ENCODE measurements around the gene AUNIP. TPM values are rescaled to one million over a fixed set of nuclear protein-coding genes. Genes with fewer than 3 reads are reported as not detected.

The AUNIP gene, protein sequence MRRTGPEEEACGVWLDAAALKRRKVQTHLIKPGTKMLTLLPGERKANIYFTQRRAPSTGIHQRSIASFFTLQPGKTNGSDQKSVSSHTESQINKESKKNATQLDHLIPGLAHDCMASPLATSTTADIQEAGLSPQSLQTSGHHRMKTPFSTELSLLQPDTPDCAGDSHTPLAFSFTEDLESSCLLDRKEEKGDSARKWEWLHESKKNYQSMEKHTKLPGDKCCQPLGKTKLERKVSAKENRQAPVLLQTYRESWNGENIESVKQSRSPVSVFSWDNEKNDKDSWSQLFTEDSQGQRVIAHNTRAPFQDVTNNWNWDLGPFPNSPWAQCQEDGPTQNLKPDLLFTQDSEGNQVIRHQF
- total RNA-seq, result 0.82 TPM

DNA sequence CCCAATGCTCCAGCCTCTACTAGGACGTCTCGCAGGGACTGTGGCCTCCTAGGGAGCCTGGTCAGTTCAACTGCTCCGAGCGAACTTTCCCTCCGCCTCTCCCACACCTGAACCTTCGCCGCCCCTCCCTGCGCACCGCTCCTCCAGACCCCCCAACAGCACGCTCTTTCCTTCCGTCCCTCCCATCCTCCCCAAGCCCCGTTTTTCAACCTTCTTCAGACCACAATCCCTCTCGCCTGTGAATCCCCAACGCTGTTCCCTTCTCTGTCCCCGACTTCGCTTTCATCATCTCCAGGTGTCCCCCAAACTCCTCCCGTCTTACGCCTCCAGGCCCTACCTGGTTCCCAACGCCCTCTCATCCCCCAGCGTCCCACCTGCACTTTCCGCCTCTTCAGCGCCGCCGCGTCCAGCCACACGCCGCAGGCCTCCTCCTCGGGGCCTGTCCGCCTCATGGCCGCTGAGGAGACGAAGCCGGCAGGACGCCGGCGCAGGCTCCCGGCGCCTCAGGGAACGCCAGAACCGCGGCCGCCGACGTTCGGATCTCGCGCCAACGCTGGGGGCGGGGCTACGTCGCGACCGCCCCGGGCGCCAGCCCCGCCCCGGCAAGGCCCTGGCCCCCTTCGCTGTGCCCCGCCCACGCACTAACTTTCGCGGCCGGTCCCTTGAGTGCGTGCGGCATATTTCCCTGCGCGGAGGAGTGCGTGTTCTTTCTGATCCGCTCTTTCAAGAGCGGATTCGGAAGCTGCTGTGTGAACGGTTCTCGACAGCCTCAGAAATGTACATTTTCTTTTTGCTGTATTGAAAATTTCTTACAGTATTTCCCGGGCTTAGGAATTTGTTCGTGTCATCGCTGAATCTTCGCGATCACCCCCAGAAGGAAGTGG is at the start of gene AUNIP:
Gene AUNIP (minus strand): TSS at position 552 of the 884 bp plus-strand sequence. CDS start 100 bp downstream, at position 452.
- DNase-seq (ENCODE audit: low spot score in 2 of 2) (peak; percentile 79 to 93), FAIRE-seq (no peak)

DNA sequence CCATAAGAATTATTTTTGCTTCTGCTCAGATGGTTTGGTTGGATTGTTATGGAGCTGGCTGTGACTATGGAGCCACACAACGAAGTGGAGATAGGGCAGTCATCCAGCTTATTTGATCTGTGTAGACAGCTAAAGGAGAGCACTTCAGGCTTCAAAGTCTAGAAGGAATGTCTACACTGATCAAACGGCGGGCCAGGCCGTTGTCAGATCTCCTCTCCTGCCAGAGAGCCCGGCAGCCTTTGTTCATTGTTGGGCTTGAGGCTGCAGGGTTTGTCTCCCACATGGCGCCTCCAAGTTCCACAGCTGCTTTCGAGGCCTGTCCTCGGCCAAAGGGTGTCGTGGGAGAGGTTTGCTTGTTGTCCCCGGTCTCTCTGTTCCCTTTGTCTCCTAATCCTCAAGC is 49.8 kb upstream of the AUNIP start:
- no peak for DNase-seq (ENCODE audit: low spot score in 2 of 2)
- no peak for FAIRE-seq

DNA sequence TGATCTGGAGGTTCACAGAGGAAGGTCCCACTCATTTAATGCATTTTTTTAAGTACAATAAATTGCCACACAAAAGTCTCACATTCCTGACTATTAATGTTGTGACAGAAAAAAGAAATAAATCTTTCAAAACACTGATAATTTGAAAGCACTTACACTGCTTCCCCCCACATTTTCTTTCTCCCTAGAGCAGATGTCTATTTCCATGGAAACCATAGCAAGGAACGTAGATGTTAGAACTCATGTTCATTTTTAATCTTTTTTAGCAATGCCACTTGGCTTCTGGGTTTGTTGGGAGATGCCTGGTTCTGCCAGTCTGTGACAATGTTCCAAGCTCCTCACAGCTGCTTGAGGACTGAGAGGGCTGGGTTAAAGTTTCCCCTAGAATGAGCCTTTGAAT is 48.9 kb upstream of the AUNIP start:
- DNase-seq (ENCODE audit: low spot score in 2 of 2) (no peak), FAIRE-seq (no peak)

DNA sequence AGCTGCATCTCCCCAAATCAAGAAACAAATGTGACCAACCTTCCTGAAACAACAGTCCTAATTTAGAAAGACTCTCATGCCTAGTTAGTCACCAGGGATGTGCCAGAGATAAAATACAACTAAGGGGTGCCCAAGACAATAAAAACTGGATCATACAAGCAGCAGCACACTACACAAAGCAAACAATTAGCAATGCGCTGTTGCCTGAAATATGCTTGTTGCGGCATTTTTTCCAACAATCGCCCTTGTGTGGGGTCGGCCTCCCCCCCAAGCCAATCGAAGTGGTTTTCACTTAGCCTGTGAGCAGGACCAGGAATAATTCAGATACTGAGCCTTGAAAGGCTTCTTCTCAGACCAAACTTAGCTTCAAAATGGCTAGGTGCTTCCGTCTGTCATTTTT is 48.3 kb upstream of the AUNIP start:
- FAIRE-seq, result no peak
- DNase-seq (ENCODE audit: low spot score in 2 of 2), result no peak

DNA sequence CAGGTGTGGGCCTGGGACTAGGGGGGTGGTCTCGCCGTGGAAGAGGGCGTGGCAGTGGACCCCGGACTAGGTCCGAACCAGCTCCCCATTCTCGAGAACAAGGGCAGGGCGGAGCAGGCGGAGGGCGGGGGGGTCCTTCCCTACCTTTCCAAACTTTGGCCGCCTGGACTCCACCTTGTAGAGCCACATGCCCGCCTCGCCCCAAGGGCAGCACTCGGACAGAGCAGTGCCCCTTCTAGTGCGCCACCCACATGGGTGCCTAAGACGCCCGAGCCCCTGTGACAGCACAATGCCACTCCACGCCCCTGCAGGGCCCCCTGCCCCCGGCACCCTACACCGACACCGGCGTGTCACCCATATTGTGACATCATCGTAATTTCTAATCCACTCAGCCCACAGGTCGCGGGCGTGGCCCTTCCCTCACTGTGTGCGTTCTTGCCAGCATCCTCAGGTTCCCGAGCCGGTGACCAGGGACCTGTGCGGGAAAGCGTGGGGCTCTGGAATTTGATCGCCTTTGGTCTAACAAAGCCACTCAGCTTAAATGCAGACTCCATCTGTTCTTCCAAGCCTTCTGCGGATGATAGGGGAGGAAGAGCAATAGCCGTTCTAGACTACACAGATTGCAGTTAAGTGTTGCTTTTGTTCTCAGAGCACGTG is 47.5 kb upstream of the AUNIP start:
- FAIRE-seq (no peak), DNase-seq (ENCODE audit: low spot score in 2 of 2) (no peak)

DNA sequence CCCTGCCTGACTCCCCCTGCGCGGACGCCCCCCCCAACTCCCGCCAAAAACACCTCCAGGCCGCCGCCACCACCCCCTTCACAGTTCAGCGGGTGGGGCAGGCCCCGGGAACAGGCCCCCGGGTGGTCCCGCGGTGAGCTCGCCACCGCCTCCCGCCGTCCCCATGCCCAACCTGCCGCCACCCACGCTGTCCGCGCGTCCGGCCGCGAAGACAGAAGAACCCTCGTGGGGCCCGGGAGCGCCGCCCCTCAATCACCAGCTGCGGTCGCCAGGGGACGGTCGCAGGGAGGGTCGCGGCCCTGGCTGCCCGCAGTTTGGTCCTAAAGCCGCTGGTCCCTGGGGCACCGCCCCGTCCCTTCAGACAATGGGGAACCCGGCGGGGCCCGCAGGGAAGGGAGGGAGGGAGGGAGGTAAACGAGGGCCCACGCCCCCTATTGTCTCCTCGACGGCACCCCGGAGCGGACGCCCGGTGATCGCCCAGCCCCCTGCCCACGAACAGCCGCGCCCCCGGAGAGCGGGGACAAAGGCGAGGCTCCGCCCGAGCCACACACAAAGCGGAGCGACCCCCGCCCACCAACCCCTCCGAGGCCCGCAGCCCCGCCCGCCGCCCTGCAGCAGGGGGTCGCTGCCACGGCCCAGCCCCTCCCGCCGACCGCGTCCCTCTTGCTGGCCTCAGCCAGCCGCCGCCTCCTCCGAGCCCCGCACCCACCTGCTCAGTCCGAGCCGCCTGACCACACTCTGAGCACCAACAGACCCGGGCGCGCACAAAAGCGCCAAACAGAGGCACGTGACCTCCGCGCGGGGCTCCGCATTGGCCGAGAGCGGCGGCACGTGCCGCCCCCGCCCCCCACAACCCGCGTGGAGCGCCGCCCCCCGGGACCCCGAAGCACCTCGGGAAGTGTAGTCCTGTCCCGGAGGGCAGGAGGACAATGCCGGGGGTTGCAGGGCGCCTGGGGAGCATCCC is 46.7 kb upstream of the AUNIP start, which contains the start of gene STMN1:
Gene STMN1 (minus strand): TSS at position 740 of the 964 bp plus-strand sequence. CDS start 1,743 bp downstream, outside the sequence.
- FAIRE-seq (no peak), DNase-seq (ENCODE audit: low spot score in 2 of 2) (peak; percentile 87 to 89)

DNA sequence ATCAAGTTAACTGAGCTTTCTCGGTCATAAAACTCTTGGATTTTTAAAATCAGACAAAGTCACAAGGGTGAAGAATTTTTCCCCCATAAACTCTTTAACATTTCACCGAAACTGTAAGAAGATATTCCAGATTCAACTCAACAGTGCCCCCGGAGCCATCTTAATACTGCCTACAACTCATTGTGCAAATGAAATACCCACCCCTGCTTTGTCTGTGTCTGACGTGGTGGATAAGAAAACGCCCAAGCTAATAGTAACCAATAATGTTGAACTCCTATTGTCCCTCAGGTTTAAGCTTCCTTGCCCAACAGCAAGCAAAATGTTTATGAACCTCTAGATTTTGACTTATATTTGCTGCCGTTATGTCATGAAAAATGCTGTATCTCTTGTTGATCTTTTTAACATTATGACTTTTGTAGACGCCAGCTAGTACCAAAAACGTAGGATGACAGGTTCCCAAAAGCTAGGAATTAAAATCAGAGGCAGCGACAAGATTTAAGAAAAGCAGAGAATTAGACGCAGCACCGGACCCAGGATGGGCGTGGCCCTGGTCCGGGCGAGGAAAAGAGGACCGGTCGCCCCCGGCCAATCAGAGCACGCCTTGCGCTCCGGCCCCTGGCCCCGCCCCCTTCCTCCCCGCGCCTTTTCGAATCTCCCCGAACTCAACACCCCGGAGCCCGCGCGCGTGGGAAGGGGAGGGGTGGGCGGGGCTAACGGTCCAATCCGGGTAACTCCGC is 45.9 kb upstream of the AUNIP start:
- FAIRE-seq (no peak), DNase-seq (ENCODE audit: low spot score in 2 of 2) (peak; percentile 84 to 87)

DNA sequence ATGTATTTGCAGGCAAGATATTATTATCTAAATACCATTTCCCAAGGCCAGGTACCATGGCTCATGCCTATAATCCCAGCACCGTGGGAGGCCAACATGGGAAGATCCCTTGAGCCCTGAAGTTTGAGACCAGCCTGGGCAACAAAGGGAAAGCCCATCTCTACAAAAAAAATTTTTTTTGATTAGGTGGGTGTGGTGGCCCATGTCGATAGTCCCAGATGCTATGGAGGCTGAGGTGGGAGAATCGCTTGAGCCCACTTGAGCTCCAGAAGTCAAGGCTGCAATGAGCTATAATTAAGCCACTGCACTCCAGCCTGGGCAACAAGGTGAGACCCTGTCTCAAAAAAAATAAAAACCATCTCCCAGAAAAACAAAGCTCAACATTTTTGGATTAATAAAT is 44.7 kb upstream of the AUNIP start:
- no peak for FAIRE-seq

DNA sequence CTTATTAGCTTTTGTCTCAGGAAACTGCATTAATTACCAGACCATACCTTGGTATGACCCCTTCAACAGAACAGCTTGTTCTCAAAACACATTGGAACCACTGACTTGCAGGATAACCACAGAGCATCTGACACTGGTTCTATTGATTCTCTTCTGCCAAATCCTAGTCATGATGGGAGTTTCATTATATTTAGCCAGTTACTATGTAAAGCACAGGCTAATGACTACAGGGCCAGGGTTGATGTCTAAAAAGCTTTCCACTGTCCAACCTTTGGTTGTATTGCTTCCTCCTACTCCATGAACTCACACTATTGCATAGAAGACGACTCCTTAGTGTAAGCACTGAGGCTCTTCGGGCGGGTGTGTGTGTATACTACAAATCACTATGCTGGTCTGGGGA is 43.2 kb upstream of the AUNIP start:
- DNase-seq (ENCODE audit: low spot score in 2 of 2) (no peak), FAIRE-seq (no peak)

More for the DNA sequence above, 44.7 kb upstream of the AUNIP start:
- no peak for DNase-seq (ENCODE audit: low spot score in 2 of 2)

DNA sequence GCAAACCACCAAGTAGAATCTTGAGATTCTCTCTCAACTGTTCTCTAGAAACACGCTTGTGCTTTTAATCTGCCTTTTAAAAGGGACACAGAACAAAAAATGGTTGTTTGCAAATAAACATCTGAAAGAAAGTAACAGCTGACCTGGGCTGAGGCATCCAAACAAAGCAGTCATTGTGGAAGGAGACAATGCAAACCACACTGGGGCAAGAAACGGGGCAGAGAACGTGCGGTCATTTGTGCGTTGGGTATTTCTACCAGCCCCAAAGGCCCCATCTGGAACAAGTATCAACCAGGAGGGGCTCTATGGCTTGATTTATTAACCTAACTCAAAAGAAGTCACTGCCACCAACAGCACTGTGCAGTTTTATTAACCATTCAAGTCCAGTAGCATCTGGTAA is 41.0 kb upstream of the AUNIP start:
- FAIRE-seq, result no peak
- DNase-seq (ENCODE audit: low spot score in 2 of 2), result peak in 1 of 2 donors; percentile 38

DNA sequence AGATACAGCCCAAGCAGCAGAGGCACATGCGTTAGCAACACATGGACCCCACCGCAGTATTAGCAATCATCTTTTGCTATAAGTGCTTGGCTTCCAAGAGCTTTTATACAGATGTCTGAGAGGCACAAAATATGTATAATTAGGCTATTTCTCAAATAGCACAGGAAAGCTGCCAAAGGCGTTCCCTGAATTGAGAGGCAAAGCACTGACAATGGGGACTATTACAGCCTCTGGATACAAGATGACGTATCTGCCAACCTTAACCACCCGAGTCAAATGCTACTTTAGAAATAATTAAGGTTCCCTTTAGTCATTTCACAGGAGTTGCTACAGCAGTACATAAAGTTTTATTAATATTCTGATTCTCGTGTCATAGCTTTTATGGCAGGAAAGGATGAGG is 40.5 kb upstream of the AUNIP start:
- DNase-seq (ENCODE audit: low spot score in 2 of 2), result no peak
- no peak for FAIRE-seq

DNA sequence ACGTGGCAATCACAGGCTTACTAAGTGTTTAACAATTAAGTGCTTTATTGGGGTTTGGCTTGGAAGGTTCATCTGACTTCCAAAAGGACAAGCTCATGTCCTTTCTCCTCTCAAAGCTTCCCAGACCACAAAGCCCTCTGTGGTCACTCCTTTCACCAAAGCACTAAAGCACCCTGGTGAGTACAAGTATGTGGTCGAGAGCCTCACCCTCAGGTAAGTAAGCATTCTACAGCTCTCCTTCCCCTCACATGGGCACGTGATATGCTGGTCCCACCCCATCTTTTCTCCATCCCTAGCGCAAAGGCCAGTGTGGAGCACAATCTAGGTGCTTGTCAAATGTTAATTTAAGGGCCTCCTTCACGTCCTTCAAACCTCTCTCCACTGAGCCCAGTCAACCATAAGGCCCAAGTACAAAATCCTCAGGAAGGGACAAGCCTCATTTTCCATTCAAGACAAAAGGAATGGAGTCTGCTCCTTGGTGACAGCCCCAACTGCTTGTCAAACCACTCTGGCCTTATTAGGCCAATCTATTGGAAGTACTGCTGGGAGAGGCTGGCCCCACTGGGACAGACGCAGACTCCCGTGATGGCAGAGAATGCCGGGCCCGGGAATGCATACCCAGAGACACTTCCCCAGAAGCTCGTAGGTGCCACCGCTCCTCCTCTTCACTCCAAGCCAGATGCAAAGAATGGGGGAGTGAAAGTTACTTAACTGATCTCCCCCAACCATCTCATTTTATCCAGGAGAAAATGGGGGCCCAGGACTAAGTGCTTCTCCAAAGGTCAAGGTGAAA is 39.2 kb upstream of the AUNIP start:
- FAIRE-seq (no peak), DNase-seq (ENCODE audit: low spot score in 2 of 2) (no peak)

DNA sequence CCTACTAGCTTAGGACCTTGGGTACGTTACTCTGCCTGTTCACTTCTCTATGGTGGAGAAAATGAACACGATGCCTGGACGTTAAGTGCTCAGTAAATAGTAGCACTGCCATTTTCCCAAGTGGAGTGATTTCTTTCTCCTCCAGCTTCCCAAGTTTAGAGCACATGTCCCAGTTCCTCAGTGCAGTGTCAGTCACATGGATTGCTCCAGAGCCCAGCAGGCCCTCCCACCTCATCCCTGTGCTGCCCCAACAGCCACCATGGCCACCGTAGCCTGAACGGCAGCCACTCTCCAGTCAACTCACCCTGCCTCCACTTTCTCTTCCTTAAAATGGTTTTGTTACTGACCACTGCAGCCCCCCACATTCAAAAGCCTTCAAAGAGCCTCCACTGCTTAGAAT is 38.5 kb upstream of the AUNIP start:
- no peak for DNase-seq (ENCODE audit: low spot score in 2 of 2)
- no peak for FAIRE-seq

DNA sequence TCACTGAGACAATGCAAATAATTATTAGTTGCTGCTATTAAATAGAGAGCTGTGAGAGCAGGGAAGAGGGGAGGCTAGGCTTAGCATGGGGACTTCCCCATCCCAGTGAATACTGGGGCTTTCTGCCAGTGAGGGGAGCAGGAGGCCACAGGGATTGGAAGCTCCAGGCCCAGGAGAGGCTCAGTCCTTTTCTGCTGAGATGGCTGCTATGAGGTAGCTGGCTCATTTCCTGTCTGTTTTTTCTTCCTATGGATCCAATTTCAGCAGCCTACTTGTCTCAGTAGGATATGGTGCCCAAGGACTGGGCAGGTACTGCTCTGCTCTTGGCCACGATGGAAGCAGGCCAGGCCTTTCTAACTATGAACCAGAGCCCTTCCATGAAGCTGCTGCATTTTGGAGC is 37.0 kb upstream of the AUNIP start:
- FAIRE-seq (no peak), DNase-seq (ENCODE audit: low spot score in 2 of 2) (no peak)

DNA sequence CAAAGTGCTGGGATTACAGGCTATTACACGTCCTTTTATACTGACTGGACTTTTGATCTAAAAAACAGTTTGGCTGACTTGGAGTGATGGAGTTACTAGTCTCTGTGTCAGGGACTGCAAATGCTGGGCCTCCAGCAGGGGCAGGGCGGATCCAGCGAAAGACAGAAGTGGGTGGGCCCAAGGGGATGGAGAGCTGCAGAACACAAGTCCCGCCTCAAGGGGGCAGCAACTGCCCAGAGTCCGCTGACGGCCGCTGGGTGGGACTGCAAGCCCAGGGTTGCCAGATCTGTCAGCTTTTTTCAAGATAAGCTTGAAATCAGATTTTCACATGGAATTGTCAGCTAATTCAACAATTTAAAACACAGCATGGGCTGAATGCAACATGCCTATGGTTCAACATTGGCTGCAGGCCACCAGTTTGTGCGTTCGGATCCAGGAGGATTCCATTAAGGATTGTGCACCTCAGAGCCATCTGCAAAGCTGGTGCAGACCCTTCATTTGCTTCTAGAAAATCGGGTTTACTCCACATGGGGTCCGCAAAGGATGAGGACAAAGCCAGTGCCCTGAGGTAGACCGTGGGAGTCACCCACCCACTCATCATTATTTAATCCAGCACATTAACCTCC is 36.2 kb upstream of the AUNIP start:
- FAIRE-seq (peak; percentile 67), DNase-seq (ENCODE audit: low spot score in 2 of 2) (peak; percentile 76 to 93)

DNA sequence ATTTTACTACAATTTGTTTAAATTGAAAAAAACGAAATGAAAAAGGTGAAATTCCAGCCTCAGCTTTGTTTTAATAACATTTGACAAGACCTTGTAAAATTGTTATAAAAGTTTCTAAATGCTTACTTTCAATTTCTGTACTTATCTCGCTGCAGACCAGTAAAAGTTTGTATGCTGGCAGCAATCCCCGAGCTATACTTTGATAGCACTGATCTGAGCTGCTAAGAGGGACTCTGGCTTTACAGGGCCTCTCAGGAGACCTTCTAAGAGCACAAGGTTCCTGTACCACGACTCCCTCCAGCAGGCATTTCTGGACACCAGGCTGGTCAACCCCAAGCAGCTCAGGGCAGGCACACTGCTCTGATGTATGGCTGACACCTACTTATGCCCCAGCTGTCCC is 33.9 kb upstream of the AUNIP start:
- DNase-seq (ENCODE audit: low spot score in 2 of 2) (no peak), FAIRE-seq (no peak)

DNA sequence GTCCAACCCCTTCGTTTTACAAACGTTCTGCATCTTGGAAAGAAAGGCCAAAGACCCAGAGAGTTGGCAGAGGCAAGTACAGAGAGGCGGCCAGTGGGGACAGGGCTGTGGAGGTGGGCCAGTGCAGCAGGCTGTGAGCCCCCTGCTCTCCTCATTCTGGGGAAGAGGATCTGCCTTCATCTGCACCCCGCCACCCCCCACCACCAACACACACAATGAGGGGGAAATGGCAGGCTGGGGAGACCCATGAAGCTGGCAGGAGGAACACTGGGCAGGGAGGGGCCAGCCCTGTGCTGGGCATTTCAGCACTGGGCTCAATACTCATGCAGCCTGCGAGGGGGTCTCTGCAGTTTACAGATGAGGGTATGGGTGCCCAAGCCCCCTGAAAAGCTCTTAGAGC is 32.3 kb upstream of the AUNIP start:
- no peak for DNase-seq (ENCODE audit: low spot score in 2 of 2)
- no peak for FAIRE-seq
